Fibroblast of pulmonary artery (primary cell): ENCODE measurements around the gene FRAS1.
"Not testable (repeated sequence)": the region's sequence is repeated elsewhere in the genome, so short reads cannot be mapped to it uniquely, and the experiment has no call there.

Experiments
- DNase-seq: peaks from one replicate; pipeline ENCODE4 v3.0.0-alpha.2; 2010; ENCODE audit warnings: low read depth
- H3K4me3 ChIP-seq: replicated peaks from 2 replicates; pipeline ENCODE4 v1.5.1; 2011; ENCODE audit warnings: low read depth, mild to moderate bottlenecking, control low read depth, low read length, moderate library complexity
- CTCF ChIP-seq: IDR thresholded peaks from 2 replicates; pipeline ENCODE4 v1.5.1; 2011; ENCODE audit warnings: mild to moderate bottlenecking, control low read depth, low read length, inconsistent platforms; ENCODE audit errors: missing control alignments

The FRAS1 gene

GRCh38 chr4:78268597-78268996 lies 211.5 kb downstream of the FRAS1 start:
- TF ChIP-seq CTCF: no peak
- DNase-seq: no peak
- H3K4me3 ChIP-seq: no peak overlapping the region

- DNase-seq: not testable (repeated sequence)
Observed at GRCh38 chr4:78275450-78275849, 218.3 kb downstream of the FRAS1 start.

DNA sequence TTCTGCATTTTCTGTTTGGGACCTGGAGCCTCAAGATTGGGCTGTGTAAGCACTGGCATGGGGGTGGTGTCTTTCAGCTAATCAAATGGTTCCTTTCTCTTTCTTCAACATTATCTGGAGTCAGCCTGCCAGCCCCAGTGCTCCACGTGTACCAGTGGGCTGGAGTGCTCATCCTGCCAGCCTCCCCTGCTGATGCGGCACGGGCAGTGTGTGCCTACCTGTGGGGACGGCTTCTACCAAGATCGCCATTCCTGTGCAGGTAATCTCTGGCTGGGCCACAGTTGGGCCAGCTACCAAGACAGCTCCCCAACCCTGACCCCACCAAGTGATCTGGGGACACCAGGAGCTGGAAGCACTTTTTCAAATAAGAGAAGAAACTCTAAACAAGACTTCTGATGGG lies 229.2 kb downstream of the FRAS1 start:
- no peak for DNase-seq
- no peak for TF ChIP-seq CTCF

More at GRCh38 chr4:78275450-78275849, 218.3 kb downstream of the FRAS1 start:
- H3K4me3 ChIP-seq: not testable (repeated sequence)

DNA sequence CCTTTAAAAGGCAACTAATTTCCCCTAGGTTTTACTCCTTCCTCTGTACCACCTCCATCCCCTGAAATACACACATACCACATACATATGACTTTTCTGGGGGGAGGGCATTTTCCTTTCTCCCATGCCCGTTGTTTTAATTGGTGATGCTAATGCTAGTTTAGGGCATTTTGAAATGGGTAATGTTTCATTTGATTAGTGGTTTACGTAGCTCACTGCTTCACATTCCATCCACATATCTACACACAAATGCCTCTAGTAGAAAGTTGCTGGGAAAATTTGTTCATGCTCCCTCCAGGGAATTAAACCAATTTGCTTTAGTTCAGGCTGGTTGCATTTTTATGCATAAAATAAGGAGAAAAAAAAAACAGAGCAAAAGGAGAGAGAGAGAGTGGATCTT lies 231.2 kb downstream of the FRAS1 start:
- no peak overlapping the region for H3K4me3 ChIP-seq
- DNase-seq: peak; percentile 18
- no peak for TF ChIP-seq CTCF

More for the DNA sequence above, 229.2 kb downstream of the FRAS1 start:
- no peak overlapping the region for H3K4me3 ChIP-seq

DNA sequence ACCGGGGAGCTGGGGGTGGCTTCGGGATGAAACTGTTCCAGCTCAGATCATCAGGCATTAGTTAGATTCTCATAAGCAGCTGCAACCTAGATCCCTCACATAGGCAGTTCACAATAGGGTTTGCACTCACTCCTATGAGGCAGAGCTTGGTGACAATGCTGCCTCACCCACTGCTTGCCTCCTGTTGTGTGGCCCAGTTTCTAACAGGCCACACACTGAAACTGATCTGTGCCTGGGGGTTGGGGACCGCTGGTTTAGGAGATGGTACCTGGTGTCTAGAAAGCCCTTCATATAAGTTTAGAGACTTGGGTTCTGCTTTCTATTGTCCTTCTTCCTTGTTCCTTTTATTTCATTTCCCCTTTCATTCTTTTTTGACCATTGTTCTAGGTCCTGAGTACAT lies 234.2 kb downstream of the FRAS1 start:
- no peak overlapping the region for H3K4me3 ChIP-seq
- DNase-seq: no peak
- TF ChIP-seq CTCF: no peak

GRCh38 chr4:78292341-78292740 lies 235.2 kb downstream of the FRAS1 start:
- no peak for DNase-seq
- no peak for TF ChIP-seq CTCF
- no peak overlapping the region for H3K4me3 ChIP-seq

DNA sequence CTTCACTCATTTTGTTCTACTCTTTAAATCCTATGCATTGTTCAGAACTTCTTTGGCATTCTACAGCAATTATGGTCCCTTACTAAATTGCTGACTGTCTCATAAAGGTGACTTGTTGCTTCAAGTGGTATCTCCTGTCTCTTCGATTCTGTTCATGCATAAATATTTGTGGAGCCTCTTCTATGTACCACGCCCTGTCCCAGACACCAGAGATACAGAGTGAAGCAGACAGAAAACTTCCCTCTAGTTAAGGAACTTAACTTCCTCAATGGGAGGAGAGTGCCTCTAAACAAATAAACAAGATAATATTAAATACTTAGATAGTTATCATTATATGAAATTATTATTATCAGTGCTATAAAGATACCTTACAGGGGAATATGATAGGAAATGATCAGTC lies 235.7 kb downstream of the FRAS1 start:
- no peak for TF ChIP-seq CTCF
- H3K4me3 ChIP-seq: no peak overlapping the region
- no peak for DNase-seq
